ENCODE results near the gene PELI2.

PELI2 gene

DNA sequence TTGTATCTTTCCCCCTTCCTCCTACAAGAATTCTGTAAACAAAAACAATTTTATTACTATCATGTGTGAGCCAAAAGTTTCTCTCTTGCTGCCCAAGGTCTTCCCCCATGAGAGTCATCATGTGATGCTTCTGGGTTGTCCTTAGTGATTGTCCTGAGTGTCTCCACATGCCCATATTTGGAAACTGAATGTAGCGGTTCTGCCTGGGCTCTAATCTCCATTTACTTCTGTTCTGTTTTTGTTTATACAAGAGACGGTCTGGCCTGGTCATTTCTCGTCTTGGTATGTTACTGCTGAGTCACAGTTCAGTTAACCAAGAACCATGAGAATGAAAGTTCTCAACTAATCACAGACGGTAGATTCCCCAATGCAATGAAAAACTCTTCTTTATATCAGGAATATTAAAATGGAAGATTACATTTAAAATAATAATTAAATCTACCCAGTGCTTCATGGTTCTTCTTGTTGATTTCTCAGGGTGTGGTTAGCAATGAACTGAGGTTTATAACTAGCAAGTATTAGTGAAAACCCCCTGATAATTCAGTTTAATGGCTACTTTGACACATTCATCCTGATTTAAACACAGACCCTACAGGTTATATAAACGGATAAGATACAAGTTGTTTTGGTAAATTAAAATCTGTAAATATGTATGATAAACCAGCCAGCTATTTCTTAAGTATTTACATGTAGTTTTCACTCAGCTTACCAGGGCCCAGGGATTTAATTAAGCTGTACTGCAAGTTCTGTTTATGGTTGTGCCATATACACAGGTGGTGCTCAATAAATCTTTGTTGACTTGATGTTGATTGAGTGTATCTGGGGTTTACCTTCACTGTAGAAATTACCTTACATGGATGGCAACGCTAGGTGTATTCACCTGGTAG, 81.1 kb downstream of the PELI2 start:
- no peak for TF ChIP-seq CTCF (IDR thresholded peaks at IDR 0.05; ENCODE audit: insufficient read depth, low read length, poor library complexity, severe bottlenecking)
- no peak for TF ChIP-seq EZH2phosphoT487 (conservative IDR thresholded peaks at IDR 0.05; ENCODE audit: low read length)
- Histone ChIP-seq H2AFZ (ENCODE audit: low read depth, low read length, severe bottlenecking) (no peak overlapping the region), H3K9me3 (ENCODE audit: insufficient read depth, low read length) (no peaks in the 10 kb centered on the region), H3K4me2 (ENCODE audit: low read depth, low read length, poor library complexity, severe bottlenecking) (no peak overlapping the region), H3K4me3 (ENCODE audit: insufficient read depth, low read length, poor library complexity, severe bottlenecking) (no peak overlapping the region), H3K9me2 (replicated peaks; ENCODE audit: insufficient read depth, low read length) (no peaks in the 10 kb centered on the region), H3K79me2 (ENCODE audit: insufficient read depth, low read length) (no peaks in the 10 kb centered on the region), H4K20me1 (ENCODE audit: low read depth, low read length) (no peaks in the 10 kb centered on the region), H3K27me3 (ENCODE audit: low read length) (no peaks in the 10 kb centered on the region), H3K27ac (ENCODE audit: low read depth, low read length) (no peak overlapping the region), H3K9ac (ENCODE audit: low read length) (no peak overlapping the region), H3F3A (ENCODE audit: insufficient read depth) (no peaks in the 10 kb centered on the region), H3K36me3 (ENCODE audit: low read length) (no peaks in the 10 kb centered on the region)

GRCh38 chr14:56199982-56200577, 81.9 kb downstream of the PELI2 start:
- no peaks in the 10 kb centered on the region for H3F3A ChIP-seq (ENCODE audit: insufficient read depth)
- no peaks in the 10 kb centered on the region for H3K9me3 ChIP-seq (ENCODE audit: insufficient read depth, low read length)
- H3K27ac ChIP-seq (ENCODE audit: low read depth, low read length), result no peak overlapping the region
- H3K4me3 ChIP-seq (ENCODE audit: insufficient read depth, low read length, poor library complexity, severe bottlenecking), result no peak overlapping the region
- H4K20me1 ChIP-seq (ENCODE audit: low read depth, low read length), result no peaks in the 10 kb centered on the region
- no peak overlapping the region for H2AFZ ChIP-seq (ENCODE audit: low read depth, low read length, severe bottlenecking)
- no peaks in the 10 kb centered on the region for H3K27me3 ChIP-seq (ENCODE audit: low read length)
- H3K9me2 ChIP-seq (replicated peaks; ENCODE audit: insufficient read depth, low read length), result no peaks in the 10 kb centered on the region
- TF ChIP-seq EZH2phosphoT487 (conservative IDR thresholded peaks at IDR 0.05; ENCODE audit: low read length) (no peak), CTCF (IDR thresholded peaks at IDR 0.05; ENCODE audit: insufficient read depth, low read length, poor library complexity, severe bottlenecking) (no peak)
- H3K9ac ChIP-seq (ENCODE audit: low read length), result no peak overlapping the region
- H3K79me2 ChIP-seq (ENCODE audit: insufficient read depth, low read length), result no peaks in the 10 kb centered on the region
- no peak overlapping the region for H3K4me2 ChIP-seq (ENCODE audit: low read depth, low read length, poor library complexity, severe bottlenecking)
- H3K36me3 ChIP-seq (ENCODE audit: low read length), result no peaks in the 10 kb centered on the region

DNA sequence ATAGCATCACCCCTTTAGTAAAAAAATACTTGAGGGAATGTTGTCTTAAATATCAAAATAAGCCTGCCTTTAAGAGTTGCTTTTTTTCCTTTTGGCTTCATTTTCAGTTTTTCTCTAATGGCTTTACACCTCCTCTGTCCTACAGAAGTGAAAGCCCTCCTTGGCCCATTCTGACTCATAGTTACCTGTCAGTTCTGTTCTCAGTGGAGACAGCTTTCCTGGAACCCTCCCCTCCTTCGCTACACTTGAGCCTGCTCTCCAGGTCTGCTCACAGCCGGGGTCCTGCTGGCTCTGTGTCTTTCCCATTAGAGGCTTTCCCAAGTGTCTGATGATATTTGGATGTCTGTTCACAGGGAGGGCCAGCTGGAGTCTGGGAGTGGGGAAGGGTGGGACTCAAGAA, 84.0 kb downstream of the PELI2 start:
- H2AFZ ChIP-seq (ENCODE audit: low read depth, low read length, severe bottlenecking), result no peak overlapping the region
- H3K9ac ChIP-seq (ENCODE audit: low read length), result no peak overlapping the region
- H3K27ac ChIP-seq (ENCODE audit: low read depth, low read length), result no peak overlapping the region
- H3F3A ChIP-seq (ENCODE audit: insufficient read depth), result no peaks in the 10 kb centered on the region
- H4K20me1 ChIP-seq (ENCODE audit: low read depth, low read length), result no peaks in the 10 kb centered on the region
- no peaks in the 10 kb centered on the region for H3K9me3 ChIP-seq (ENCODE audit: insufficient read depth, low read length)
- no peaks in the 10 kb centered on the region for H3K36me3 ChIP-seq (ENCODE audit: low read length)
- H3K79me2 ChIP-seq (ENCODE audit: insufficient read depth, low read length), result no peaks in the 10 kb centered on the region
- H3K4me3 ChIP-seq (ENCODE audit: insufficient read depth, low read length, poor library complexity, severe bottlenecking), result no peak overlapping the region
- TF ChIP-seq CTCF (IDR thresholded peaks at IDR 0.05; ENCODE audit: insufficient read depth, low read length, poor library complexity, severe bottlenecking) (no peak), EZH2phosphoT487 (conservative IDR thresholded peaks at IDR 0.05; ENCODE audit: low read length) (no peak)
- H3K27me3 ChIP-seq (ENCODE audit: low read length), result no peaks in the 10 kb centered on the region
- H3K4me2 ChIP-seq (ENCODE audit: low read depth, low read length, poor library complexity, severe bottlenecking), result no peak overlapping the region
- H3K9me2 ChIP-seq (replicated peaks; ENCODE audit: insufficient read depth, low read length), result no peaks in the 10 kb centered on the region

All from SU-DHL-6 (cell line).